ENCODE data around the gene MYL12A. TPM values are rescaled to one million over a fixed set of nuclear protein-coding genes. Genes with fewer than 3 reads are reported as not detected.
A peak's percentile ranks its signal among the peaks of the same experiment; 100 is the strongest.

MYL12A gene
- total RNA-seq, 1 donor from 2014 or later: 1,520 TPM

DNA sequence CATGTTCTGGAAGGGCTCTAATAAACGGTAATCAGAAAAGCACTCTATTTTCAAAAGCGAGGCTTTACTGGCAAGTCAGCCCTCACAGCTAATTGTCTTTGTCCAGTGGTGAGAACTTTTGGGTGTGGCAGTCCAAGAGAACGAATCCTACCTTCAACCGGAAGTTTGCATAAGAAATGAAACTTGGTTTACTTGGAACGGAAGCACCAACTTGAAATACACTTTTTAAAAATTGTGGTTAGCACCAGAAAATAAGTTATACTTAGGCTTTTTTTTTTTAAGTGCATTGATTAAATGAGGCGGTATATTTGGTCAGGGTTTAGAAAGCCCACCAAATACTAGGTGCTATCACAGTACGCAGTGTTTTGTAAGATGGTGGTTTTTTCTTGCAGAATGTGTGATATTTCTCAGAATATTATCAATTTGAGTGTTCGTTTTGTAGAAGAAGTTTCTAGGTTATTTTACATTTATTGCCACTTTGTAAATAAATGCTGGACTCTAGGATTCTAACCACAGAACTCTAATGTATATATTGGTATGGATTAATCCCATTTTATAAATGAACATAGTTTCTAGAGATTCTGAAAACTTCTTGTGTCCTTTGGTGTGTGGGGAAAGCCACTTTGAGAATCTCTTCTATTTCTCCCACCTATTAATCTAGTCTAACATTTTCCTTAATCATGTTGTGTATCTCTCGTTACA lies 1.2 kb downstream of the MYL12A start:
- no peak for DNase-seq
- no peak for ATAC-seq (ENCODE audit: poor library complexity)

DNA sequence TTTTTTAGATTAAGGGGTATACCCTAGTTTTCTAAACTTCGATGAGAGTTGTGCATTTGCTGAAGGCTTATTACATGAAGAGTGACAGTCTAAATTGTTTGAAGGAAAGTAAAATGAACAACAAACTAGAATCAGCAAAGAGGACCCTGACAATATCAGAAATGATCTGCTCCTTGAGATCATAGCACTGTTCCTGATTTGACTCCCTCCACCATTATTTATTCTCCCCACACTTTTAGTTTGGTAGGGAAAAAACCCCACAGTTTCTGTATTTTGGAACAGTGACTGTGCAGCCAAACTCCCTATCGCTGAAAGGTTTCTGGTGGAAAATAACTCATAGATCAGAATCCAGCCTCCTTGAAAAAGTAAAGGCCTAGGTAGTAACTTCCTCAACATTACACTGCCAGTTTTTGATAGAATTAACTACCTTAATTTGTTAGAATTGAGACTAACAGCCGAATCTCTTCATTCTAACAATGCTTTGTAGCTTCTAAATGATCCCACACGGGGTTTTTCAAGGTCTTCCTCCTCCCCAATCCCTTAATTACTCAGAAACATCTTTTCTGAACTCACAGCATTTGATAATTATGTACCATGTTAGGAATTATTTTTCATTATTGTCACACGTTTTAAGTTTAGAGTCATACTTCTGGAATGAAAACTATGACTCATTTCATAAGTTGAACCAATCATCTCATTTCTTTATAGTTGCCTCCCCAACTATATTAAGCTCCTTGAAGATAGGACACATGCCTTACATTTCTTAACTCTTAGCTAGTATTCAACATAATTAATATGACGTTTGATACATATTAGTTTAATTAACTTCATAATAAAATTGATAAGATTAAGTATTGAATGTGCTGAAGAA lies 2.9 kb downstream of the MYL12A start:
- intact Hi-C loops (cut with DNase I): no loop called here
- ATAC-seq (ENCODE audit: poor library complexity) (no peak), DNase-seq (no peak)

More for the DNA sequence above, 1.2 kb downstream of the MYL12A start:
- intact Hi-C loops (cut with DNase I): loop anchor here (5.0 to 10.0 kb wide), 3 partner anchors 62 to 314 kb away; no protein-coding TSS in a partner anchor

DNA sequence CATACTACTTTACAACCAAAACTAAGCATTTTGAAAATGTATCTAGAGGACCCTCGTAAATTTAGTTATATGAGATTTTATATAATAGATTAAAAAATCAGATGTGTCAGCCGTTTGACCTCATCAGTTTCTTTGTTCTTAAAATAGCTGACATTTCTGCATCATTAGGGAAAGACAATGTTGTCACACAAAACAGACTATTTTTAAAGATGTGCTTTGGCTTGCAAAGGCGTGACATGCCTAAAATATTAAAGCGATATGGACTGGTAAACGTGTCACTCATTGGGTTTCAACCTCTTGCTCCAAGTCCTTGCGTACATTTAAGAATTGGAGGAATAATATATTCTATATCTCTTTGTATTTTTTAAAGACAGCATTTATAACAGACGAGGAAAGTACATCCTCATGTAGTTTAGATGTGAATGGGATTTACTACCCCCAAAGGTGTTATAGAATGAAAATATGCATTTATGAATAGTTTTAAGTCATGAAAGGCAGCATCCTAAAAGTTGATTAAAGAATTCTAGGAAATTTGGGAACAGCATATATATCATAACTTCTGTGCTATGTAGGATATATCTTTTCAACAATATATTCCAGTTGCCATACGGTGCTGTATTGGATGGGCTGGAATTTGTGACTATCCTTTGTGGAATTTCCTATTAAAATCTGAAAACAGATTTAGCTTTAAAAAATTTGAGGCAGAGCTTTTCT lies 3.8 kb downstream of the MYL12A start:
- intact Hi-C loops (cut with DNase I): no loop called here
- DNase-seq: no peak
- peak; percentile 26 for ATAC-seq (ENCODE audit: poor library complexity)

DNA sequence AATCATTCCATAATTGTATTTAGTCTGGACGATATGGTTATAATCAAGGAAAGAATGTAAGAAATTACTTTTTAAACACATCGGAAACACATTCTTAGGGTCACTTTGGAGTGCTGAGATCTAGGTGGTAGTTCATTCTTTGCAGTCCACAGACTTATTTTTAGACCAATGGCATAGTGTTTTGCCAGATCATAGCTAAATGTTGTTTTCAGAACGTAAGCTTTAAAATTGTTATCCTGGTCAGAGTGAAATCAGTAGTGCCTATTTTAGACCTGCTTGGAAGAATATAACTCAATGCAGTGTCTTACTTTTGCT lies 4.3 kb downstream of the MYL12A start:
- intact Hi-C loops (cut with DNase I): no loop called here
- ATAC-seq (ENCODE audit: poor library complexity) (peak; percentile 6), DNase-seq (no peak)

DNA sequence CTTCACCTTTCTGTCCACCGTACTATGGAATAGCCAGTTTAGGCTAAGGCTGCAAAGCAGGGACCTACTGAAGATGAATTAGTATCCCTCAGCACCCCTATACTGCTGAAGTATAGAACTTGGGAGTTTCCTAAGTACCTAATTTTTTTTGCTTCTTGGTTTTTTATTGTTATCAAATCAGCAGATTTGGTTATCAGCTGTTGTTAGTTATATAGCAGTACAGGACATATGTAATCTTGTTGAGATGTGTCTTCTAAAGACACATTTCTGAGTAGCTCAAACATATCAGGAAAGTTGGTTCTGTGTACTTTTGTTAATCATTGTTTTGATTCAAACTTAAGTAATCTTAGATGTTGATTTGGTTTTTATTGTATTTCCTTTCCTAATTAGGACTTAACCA lies 5.2 kb downstream of the MYL12A start:
- DNase-seq: no peak
- intact Hi-C loops (cut with DNase I): no loop called here
- no peak for ATAC-seq (ENCODE audit: poor library complexity)

DNA sequence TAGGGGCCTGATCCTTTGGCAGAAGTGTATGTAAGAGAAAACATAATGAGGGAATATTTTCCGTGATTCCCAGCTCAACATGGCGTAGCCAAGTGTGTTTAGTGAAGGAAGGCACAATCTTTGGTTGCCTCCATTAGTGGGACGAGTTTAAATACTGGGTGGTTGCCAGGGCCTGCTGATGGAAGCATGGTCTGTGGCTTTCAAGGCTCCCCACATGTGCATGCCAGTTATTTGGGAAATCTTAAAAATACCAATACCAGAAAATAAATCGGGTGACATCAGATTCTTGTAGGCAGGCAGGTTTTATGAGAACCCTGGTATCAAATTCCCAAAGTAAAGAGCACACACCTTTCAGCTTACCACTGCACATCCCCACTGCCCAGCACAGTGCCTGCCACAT lies 7.1 kb downstream of the MYL12A start:
- no peak for ATAC-seq (ENCODE audit: poor library complexity)
- intact Hi-C loops (cut with DNase I): no loop called here
- no peak for DNase-seq

DNA sequence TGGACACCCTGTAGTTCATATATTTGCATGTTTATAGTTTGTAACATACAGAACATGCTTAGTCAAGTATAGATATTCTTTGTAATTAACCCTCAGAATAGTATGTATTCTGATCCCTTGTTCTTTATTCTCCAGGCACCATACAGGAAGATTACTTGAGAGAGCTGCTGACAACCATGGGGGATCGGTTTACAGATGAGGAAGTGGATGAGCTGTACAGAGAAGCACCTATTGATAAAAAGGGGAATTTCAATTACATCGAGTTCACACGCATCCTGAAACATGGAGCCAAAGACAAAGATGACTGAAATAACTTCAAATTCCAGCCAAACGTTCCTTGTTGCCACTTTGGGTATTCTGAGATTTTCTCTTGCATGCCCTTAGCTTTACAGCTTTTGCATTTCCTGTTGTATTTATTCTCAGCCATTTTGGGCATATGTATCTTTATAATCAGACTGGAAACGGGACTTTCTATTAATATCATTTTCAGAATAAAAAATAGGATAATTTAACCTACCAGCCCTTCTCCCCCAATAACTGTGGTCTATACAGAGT lies 8.1 kb downstream of the MYL12A start:
- ATAC-seq (ENCODE audit: poor library complexity) (no peak), DNase-seq (no peak)
- intact Hi-C loops (cut with DNase I): no loop called here

DNA sequence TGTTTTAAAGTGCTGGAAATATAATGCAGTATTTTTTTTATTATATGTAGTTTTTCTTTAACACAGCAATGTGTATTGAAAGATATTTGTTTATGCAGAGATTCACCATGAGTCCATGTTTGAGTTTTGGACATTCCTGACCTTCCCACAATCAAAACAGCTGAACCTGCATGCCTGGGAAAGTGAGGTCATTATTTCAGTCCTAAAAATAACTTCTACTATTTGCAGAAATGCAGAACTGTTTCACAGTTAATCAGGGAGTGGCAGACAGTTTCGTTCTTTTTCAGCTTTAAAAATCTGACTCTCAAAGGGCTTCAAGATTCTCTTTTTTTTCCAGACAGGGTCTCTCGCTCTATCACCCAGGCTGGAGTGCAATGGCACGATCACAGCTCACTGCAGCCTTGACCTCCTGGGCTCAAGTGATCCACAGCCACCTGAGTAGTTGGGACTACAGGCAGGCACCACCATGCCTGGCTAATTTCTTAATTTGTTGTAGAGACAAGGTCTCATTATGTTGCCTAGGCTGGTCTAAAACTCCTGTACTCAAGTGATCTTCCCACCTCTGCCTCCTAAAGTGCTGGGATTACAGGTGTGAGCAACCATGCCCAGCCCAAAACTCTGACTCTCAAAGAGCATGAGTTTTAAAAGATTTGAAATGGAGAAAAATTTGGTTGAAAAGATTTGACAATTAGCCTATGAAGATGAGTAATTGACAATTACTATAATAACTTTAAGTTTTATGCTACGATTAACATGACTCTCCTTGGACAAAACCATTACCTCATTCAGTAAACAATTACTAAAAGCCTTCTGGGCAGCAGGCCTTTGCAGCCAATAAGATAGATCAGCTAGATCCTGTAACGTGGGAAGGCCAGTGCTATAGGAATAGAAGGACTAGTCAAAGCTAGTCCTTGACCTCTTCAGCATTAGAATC lies 9.4 kb downstream of the MYL12A start:
- intact Hi-C loops (cut with DNase I): no loop called here
- peak; percentile 33 for ATAC-seq (ENCODE audit: poor library complexity)
- no peak for DNase-seq

DNA sequence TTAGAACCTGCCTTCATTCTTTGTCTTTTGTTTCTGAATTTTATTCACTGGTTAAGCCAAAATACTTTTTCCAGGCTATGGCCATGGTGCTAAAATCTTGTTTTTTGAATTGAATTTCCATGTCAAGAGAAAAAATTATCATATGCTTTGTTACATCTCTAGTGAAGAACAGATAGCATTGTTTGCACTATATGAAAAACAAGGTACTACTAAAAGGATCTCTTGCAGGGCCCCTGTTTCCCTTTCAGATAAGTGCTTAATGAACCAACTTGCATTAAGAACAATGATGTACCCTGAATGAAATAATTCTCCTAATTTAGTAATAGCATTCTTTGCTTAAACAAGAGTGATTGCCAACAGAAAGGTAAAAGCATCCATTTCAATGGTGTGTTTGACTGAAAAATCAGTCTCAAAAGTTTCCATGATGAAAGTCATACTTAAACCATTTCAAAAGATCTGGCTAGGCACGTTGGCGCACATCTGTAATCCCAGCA lies 10.1 kb downstream of the MYL12A start:
- ATAC-seq (ENCODE audit: poor library complexity) (no peak), DNase-seq (no peak)
- intact Hi-C loops (cut with DNase I): no loop called here

DNA sequence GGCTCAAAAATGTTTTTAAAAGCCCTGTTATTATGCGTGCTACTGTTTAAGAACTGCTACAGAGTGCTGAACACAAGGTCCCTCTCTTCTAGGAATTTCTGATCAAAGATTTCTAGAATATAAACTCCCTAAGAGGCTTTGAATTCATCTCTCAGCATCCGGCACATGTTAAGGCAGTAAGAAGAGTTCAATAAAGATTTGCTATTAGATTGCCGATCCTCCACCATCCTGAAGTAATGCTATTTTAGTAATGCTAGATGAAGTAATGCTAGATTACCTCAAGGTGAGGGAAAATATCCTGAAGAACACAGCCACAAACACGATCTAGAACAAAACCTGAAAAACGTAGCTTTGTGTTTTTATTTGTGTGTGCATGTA lies 13.4 kb downstream of the MYL12A start:
- intact Hi-C loops (cut with DNase I): no loop called here
- DNase-seq: no peak
- no peak for ATAC-seq (ENCODE audit: poor library complexity)

DNA sequence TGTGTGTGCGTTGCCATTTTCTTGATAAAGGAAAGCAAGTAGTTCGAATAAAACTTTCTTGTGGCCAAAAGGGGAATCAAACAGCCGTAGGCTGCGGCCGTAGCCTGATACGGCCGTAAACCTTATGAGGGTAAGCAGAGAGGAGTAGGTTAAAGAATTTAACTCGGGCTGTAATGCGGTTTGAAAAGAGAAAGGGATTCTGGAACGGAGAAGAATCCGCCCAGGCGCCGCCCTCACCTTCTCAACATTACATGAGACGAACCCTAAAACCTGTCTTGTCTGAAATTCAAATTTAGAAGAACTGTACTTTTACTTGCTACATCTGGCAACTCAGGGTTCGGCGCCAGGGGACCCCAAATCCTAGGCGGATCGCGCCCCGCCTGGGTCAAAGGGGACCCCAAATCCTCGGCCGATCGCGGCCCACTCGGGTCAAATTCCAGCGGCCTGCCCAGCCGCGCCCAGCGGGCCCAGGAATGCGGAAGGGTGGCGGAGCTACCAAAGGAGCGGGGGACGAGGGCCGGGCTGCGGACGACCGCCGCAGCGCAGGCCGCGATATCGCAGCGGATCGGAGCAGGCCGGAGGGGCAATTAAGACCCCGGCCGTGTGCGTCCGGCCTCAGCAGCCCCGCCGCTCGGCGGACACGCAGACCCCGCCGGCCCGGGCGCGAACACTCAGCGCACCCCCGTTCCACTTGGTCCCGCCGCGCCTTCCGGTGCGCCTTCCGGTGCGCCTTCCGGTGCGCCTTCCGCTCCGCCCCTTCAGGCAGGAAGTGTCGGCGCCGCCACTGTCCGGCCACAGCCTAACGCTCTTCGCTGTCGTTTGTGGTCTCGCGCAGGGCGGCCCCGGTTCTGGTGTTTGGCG lies 14.0 kb downstream of the MYL12A start, which contains the start of gene MYL12B:
Gene MYL12B (plus strand): TSS at position 761 of the 861 bp plus-strand sequence. CDS start 10,766 bp downstream, outside the sequence.
- peak; percentile 94 for ATAC-seq (ENCODE audit: poor library complexity)
- DNase-seq: peak; percentile 90
- intact Hi-C loops (cut with DNase I): no loop called here

DNA sequence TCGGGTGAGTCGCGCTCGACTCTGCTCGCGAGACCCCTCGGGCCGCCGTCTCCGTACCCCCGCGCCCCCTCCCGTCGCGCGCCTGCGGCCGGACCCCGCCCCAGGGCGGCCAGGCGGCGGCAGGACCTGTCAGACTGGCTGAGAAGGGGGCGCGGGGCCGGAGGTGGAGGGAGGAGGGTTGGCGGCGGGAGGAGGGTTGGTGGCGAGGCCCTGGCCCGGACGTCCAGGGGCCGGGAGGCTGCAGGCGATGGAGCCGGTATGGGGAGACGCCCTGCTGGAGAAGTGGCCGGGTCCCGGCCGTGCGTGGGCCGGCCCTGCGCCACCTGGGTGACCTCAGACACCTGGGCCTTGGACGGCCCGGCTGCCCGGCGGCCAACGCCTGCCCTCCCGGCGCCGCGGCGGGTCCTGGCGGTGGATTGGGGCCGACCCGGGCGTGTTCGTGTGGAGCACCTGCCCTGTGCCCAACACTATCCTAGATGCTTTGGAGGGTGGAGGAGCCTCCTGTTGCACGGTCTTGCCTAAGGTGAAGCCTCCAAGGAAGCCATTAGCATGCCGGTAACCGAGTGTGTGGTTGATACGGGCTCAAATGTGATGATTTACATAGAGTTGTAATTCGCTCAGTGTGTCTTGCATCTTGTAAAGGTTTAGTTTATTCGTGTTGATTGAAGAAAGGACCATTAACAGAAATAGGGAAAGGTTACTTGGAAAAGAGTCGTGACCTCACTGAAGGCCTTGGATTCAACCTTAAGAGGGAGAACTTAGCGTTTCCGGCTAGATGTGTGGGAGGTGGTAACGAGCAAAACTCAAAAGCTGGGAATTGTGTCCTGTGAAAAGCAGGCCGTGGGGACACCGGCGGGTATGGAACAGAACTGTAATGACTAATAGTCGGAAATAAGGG lies 14.9 kb downstream of the MYL12A start:
- DNase-seq (no peak), ATAC-seq (ENCODE audit: poor library complexity) (peak; percentile 37)
- intact Hi-C loops (cut with DNase I): no loop called here

DNA sequence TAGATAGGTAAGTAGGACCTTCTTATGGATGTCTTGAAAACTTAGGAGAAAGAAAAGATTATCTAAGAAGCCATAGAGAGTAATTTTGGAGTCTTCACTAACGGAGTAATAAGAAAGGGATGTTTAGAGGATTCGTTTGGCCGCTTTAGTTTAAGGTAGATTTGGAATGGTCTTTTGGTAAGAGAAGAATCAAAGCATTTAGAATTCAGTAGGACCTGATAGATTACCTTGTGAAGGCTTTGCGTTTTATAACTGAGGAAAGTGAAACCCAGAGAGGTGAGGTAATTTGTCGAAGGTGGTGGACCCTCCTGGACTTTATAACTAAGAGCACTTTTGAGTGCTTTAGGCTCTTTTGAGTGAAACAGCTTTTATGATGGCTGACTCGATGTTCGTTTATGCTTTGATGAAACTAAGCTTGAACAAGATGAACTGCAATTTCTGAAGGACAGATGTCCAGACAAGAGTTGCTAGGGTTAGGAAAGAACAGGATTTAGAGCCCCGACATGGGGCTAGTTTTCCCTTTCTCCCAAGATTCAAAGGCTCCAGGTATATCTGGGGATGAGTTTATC lies 15.6 kb downstream of the MYL12A start:
- intact Hi-C loops (cut with DNase I): no loop called here
- DNase-seq: no peak
- ATAC-seq (ENCODE audit: poor library complexity): no peak

DNA sequence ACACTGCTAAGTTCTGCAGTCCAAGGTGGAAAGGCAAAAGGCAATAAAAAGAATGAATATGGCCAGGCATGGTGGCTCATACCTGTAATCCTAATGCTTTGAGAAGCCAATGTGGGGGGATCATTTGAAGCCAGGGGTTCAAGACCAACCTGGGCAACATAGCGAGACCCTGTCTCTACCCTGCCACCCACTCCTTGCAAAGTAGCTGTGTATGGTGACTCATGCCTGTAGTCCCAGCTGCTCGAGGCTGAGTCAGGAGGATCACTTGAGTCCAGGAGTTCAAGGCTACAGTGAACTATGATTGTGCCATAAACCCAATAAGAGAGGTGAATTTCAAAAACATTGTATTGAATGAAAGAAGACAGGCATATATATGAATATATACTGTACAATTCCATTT lies 16.8 kb downstream of the MYL12A start:
- DNase-seq (no peak), ATAC-seq (ENCODE audit: poor library complexity) (no peak)
- intact Hi-C loops (cut with DNase I): no loop called here

DNA sequence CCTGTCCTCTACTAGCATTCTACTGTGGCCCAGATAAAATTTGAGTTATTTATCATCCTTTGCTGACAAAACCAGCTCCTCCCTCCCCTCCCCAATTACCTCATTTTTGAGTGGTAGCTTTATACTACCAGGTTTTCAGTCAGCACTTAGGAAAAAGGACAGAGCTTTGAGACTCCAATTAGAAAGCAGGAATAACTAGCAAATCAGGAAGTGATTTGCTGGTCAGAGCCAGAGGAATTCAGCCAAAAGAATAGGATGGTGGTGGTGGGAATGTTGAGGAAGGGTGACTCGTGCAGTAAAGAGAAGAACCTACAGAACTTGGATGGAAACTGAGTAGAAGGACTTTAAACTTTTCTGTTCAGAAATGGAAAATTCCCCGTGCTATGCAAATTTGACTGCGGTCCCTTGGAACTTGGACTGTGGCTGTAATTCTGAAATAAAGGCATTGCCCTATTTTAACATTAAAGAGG lies 18.0 kb downstream of the MYL12A start:
- DNase-seq (no peak), ATAC-seq (ENCODE audit: poor library complexity) (no peak)
- intact Hi-C loops (cut with DNase I): no loop called here

All from Right ventricle myocardium superior (tissue), 1 donor.